Left kidney (tissue), 2 donors: ENCODE measurements around the gene ARHGEF10L. TPM values are rescaled to one million over a fixed set of nuclear protein-coding genes. Genes with fewer than 3 reads are reported as not detected.

Experiments
- DNase-seq: peaks from one replicate; pipeline ENCODE4 v3.0.0-alpha.2; 2013
- polyA plus RNA-seq: library from polyadenylated mRNA; unstranded; fragments of 120-200 nt; gene quantifications from one replicate; pipeline ENCODE4 v1.2.1, GENCODE V29; 2013; ENCODE audit not compliant: insufficient read length

ARHGEF10L gene
- polyA plus RNA-seq, 1 donor, result 39.2 TPM

DNA sequence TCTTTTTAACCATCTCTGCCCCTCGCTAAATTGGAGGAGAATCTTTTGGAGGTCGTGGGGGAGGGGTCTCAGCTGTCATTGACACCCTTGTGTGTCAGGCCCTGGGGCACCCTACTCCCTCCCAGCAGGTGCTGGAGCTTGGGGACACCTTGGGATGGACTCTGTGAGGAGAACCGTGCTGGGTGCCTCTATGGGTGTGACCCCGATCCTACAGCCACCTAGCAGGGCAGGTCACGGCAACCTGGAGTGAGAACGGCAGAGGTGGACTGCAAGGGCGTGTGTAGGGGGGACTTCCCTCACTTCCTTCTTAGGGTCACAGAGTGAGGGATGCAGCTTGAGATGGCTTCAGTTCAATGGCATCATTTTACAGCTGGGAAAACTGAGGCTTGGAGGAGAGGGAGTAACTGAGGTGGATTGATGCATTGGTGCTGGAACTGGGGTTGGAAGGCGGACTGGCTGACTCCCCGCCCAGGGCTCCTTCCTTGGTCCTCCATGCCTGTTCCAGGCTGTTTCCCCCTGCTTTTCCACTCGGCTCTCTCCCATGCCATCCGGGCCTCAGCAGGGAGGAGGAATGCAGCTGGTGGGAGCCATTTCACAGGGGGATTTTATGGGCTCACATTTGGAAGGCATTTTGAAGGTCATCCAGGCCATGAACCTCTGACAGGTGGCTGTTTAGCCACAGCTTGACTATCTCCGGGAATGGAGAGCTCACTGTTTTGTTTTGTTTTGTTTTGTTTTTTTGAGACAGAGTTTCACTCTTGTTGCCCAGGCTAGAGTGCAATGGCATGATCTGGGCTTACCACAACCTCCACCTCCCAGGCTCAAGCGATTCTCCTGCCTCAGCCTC is 18.8 kb upstream of the ARHGEF10L start:
- no peak for DNase-seq

DNA sequence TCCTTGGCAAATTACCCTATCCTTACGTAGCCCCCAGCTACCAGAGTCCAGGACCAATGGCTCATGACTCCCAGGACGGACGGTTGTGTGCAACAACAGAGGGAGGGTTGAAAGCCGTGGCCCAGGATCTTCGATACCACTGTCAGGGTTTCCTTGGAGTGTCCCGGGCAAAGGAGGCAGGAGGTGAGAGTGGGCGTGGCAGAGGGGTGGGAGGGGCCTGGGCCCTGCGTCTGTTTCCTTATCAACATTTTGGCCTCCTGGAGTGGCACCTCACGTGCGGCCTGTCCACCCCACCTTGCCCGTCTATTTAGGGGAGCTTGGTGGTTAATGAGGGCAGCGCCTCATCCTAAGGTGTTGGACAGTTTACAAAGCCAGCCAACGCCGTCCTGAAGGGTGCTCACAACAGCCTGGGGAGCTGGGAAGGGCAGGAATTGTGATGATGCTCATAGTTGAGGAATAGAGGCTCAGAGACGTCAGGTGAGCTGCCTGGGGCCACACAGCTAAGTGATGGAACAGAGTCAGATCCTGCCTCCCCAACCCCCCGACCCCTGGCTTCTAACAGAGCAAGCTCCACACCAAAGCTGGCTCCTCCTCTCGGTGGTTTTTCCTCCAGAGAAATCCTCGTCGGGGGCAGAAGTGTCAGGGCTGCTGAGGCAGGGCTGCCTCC is 17.4 kb upstream of the ARHGEF10L start:
- no peak for DNase-seq

DNA sequence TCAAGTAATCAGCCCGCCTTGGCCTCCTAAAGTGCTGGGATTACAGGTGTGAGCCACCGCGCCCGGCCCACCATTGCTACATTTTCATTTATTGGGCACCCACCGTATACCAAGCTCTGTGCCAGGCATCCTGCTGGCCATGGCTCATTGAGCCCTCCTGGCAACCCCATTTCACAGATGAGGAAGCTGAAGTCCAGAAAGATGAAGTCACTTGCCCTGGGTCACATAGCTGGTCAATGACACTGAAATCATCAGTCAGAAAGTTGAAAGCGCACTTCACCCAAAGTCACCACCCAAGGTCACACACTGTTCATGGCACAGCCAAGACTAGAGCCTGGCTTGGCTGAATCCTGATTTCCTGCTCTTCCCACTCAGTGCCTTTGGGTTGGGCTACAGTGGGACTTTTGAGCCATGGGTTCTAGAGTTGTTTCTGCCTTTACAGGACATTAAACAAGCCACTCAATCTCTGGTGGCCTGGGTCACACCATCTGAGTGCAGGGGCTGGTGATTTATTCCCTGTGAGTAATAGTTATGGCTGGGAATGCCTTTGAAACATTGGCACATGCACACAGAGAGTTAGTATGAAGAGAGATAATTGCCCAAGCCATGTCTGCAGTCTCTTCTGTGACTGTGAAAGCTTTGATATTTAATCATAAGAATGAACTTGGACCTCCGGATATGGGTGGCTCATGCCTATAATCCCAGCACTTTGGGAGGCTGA is 16.0 kb upstream of the ARHGEF10L start:
- no peak for DNase-seq

DNA sequence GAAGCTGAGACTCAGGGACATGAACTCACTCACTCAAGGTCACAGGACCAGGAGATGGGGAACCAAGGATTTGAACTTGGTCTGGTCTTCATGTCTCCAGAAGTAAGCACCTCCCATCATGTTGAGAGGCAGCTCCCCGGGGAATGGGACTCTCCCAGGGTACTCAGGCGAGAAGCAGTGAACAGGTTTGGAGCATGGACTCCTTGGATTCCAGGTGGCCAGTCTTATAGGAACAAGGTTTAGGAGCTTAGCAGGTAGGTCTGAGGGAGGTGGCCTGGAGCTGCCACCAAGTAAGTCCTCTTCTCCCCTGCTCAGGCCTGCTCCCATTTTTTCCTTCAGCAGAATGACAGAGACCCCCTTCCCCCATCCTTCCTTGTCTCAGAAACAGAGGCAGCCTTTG is 14.9 kb upstream of the ARHGEF10L start:
- no peak for DNase-seq

DNA sequence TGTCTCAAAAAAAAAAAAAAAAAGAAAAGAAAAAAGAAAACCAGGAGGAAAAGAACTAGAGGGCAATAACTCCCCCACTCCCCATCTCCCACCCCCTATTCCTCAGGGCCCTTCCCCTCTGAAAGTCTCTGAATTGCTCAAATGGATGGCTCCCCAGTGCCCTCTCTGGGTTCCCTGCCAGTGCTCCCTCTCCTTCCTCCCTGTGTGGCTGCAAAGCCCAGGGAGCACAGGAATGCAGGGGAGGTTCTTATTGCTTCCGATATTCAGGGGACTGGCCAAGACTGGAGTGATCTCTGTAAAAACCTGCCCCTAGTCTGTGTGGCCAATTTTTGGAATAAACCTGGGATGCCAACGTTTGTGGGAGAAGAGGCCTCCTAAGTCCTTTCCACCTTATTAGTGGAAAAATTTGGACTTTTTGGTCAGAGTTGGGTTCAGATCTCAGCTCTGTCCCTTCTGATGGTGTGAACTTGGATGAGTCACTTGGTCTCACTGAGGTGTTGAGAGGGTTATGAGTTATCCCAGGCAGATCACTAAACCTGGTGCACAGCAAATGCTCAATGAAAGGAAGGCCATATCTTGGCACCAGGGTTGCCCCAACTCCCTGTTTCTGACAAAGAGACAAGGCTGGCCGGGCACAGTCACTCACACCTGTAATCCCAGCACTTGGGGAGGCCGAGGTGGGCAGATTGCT is 13.4 kb upstream of the ARHGEF10L start:
- no peak for DNase-seq

DNA sequence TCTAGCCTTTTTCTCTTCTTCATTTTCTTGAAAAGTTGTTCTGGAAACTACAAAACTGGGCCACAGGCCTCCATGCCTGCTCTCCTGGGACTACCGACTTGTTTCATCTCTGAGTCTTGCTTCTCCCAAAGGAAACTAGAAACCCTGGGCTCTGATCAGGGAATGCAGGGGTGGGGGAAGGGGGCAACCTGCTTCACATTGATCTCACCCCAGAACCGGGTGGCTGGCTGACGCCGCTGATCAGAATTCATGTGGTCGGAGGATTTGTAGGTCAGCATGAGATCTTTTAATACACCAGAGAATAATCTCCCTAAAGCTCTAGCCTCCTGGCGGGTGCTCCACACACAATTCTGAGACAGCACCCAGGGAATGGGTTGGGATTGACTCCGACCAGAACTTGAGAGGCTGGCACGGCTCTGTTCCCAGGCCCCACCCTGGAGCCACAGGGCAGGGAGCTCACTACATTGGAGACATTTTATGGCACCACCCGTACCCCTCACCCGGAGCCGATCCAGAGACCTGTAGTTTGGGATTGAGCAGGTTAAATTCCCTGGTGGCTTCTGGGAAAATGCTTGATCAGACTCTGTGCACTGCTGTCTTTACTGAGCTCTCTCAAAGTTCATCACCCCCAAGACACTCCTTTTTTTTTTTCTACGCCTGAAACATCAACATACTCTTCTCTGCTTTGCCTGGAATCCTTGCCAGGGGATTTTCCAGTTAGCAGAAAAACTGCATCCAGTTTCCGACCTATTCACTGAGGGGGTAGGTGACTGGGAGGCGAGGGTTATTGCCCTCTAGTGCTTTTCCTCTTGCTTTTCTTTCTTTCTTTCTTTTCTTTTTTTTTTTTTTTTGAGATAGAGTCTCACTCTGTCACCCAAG is 12.2 kb upstream of the ARHGEF10L start:
- no peak for DNase-seq

DNA sequence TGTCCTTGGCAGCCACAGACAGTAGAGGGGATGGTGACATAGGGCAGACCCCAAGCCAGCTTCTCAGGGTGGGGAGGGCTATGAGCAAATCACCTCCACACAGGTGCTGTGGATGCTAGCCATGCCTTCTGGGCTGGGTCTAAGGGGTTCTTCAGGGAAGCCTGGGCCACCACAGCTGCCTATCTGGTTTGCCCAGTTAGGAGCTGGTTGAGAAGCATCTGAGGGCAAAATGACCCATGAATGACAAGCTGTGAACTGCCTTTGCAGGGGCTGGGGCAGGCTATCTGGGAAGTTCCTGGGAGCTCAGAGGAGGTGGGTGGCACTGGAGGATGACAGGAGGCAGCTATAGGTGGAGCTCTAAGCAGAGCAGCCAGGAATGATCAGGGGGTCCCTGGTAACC is 10.1 kb upstream of the ARHGEF10L start:
- no peak for DNase-seq

DNA sequence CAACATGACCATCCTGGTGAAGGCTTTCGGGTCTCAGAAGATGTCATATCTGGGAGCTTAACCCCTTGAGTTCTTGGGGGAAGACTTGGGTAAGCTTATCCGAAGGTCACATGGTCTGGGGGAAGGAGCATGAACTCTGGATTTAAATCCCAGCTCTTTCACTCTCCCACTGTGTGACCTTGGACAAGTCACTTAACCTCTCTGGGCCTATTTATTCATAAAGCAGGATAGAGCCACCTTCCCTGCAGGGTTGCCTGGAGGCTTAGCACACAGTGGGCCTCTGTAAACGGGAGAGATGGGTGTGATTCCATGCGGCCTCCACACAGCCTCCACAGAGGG is 8.2 kb upstream of the ARHGEF10L start:
- no peak for DNase-seq

- DNase-seq, result no peak
These were observed 7.6 kb upstream of the ARHGEF10L start for GRCh38 chr1:17531682-17532487.

GRCh38 chr1:17533201-17533600 is 6.3 kb upstream of the ARHGEF10L start:
- DNase-seq, result no peak

- DNase-seq, result no peak
These were observed 4.1 kb upstream of the ARHGEF10L start for GRCh38 chr1:17535300-17535936.

GRCh38 chr1:17538010-17538409 is 1.5 kb upstream of the ARHGEF10L start:
- DNase-seq, result no peak

GRCh38 chr1:17538428-17539117 is 925 bp upstream of the ARHGEF10L start:
- peak; percentile 88 for DNase-seq

GRCh38 chr1:17539118-17539476 is 401 bp upstream of the ARHGEF10L start:
- no peak for DNase-seq

- no peak for DNase-seq
These were observed 930 bp downstream of the ARHGEF10L start for GRCh38 chr1:17540255-17541001.

- DNase-seq, result no peak
These were observed 3.1 kb downstream of the ARHGEF10L start for GRCh38 chr1:17542645-17543044.

DNA sequence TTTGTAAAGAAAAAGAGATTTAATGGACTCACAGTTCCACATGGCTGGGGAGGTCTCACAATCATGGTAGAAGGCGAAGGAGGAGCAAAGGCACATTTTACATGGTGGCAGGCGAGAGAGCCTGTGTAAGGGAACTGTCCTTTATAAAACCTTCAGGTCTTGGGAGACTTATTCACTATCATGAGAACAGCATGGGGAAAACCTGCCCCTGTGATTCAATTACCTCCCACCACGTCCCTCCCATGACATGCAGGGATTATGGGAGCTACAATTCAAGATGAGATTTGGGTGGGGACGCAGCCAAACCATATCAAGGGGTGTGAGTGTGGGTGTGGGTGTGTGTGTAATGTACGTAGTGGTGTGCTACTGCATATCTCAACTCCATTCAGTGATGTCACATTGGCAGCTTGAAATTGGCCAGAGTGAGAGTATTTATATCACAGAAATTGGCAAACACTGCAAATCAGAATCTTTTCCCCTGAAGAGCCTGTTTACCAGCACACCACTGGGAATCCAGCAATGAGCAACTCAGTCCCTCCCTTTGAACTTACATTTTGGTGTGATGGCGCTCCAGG is 5.4 kb downstream of the ARHGEF10L start:
- no peak for DNase-seq

DNA sequence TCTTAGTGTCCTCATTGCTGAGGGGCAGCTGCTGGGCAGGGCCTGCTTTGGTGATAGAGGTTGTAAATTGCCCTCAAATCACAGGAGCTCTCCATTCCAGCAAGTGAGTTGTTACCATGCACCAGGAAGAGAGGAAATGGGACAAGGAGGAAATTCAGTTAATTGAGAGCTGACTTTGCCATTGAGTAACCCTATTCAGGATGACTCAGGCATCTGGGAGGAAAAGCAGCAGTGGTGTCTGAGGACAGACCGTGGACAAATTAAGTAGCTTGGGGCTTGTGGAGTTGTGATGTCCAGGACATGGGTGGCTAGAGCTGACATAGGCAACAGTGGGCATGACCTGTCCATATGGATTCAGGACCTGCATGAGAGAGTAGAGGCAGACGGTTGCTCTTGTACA is 5.9 kb downstream of the ARHGEF10L start:
- DNase-seq, result no peak
